ENCODE measurements around the gene PIK3R5. TPM values are rescaled to one million over a fixed set of nuclear protein-coding genes. Genes with fewer than 3 reads are reported as not detected.

The PIK3R5 gene
- total RNA-seq, 1 experiment from 2014 or later = not detected

- DNase-seq (ENCODE audit: low read depth) = no peak
These were observed 12.2 kb downstream of the PIK3R5 start for GRCh38 chr17:8953156-8953885.

GRCh38 chr17:8952191-8952590 lies 13.3 kb downstream of the PIK3R5 start:
- no peak for DNase-seq (ENCODE audit: low read depth)

- no peak for DNase-seq (ENCODE audit: low read depth)
These were observed 14.3 kb downstream of the PIK3R5 start for GRCh38 chr17:8951206-8951605.

GRCh38 chr17:8949061-8949661 lies 16.3 kb downstream of the PIK3R5 start:
- no peak for DNase-seq (ENCODE audit: low read depth)

- no peak for DNase-seq (ENCODE audit: low read depth)
These were observed 17.0 kb downstream of the PIK3R5 start for GRCh38 chr17:8948462-8948861.

- no peak for DNase-seq (ENCODE audit: low read depth)
These were observed 18.3 kb downstream of the PIK3R5 start for GRCh38 chr17:8947201-8947600.

- no peak for DNase-seq (ENCODE audit: low read depth)
These were observed 19.0 kb downstream of the PIK3R5 start for GRCh38 chr17:8946476-8946875.

GRCh38 chr17:8946071-8946470 lies 19.4 kb downstream of the PIK3R5 start:
- no peak for DNase-seq (ENCODE audit: low read depth)

- no peak for DNase-seq (ENCODE audit: low read depth)
These were observed 20.8 kb downstream of the PIK3R5 start for GRCh38 chr17:8944748-8945147.

GRCh38 chr17:8944083-8944482 lies 21.4 kb downstream of the PIK3R5 start:
- DNase-seq (ENCODE audit: low read depth) = no peak

- no peak for DNase-seq (ENCODE audit: low read depth)
These were observed 23.4 kb downstream of the PIK3R5 start for GRCh38 chr17:8941980-8942622.

GRCh38 chr17:8941520-8941919 lies 24.0 kb downstream of the PIK3R5 start:
- no peak for DNase-seq (ENCODE audit: low read depth)

GRCh38 chr17:8940866-8941471 lies 24.5 kb downstream of the PIK3R5 start:
- no peak for DNase-seq (ENCODE audit: low read depth)

GRCh38 chr17:8939496-8940334 lies 25.8 kb downstream of the PIK3R5 start:
- DNase-seq (ENCODE audit: low read depth) = no peak

- DNase-seq (ENCODE audit: low read depth) = no peak
These were observed 26.6 kb downstream of the PIK3R5 start for GRCh38 chr17:8938933-8939332.

GRCh38 chr17:8935191-8935590 lies 30.3 kb downstream of the PIK3R5 start:
- DNase-seq (ENCODE audit: low read depth) = peak; percentile 38

- no peak for DNase-seq (ENCODE audit: low read depth)
These were observed 31.2 kb downstream of the PIK3R5 start for GRCh38 chr17:8934346-8934745.

GRCh38 chr17:8930649-8931048 lies 34.9 kb downstream of the PIK3R5 start:
- DNase-seq (ENCODE audit: low read depth) = no peak

GRCh38 chr17:8928347-8928746 lies 37.2 kb downstream of the PIK3R5 start:
- no peak for DNase-seq (ENCODE audit: low read depth)

- no peak for DNase-seq (ENCODE audit: low read depth)
These were observed 38.1 kb downstream of the PIK3R5 start for GRCh38 chr17:8927395-8927794.

- DNase-seq (ENCODE audit: low read depth) = no peak
These were observed 39.7 kb downstream of the PIK3R5 start for GRCh38 chr17:8925808-8926207.
